HL-60 (cell line): ENCODE measurements around the gene FOXD4L6.
"Not testable (repeated sequence)": the region's sequence is repeated elsewhere in the genome, so short reads cannot be mapped to it uniquely, and the experiment has no call there.

Experiments
- CTCF ChIP-seq: IDR thresholded peaks from one replicate; pipeline ENCODE4 v1.5.1; 2011; ENCODE audit warnings: low read length, control low read depth, inconsistent platforms; ENCODE audit not compliant: insufficient read depth
- GABPA ChIP-seq: IDR thresholded peaks from 2 replicates; pipeline ENCODE4 v1.6.1; 2012; ENCODE audit warnings: low read depth
- POLR2AphosphoS5 ChIP-seq: IDR thresholded peaks from 2 replicates; pipeline ENCODE4 v1.6.1; 2012; ENCODE audit warnings: low read depth

- TF ChIP-seq CTCF, GABPA, POLR2AphosphoS5: not testable (repeated sequence)
These were observed 22.8 kb downstream of the FOXD4L6 start for GRCh38 chr9:41105557-41106253.
